NCI-H2196 (cell line): ENCODE results near the gene CLDN15.
A peak's percentile ranks its signal among the peaks of the same experiment; 100 is the strongest.
"Not testable (repeated sequence)": the region's sequence is repeated elsewhere in the genome, so short reads cannot be mapped to it uniquely, and the experiment has no call there.

Experiments used
- DNase-seq: peaks from one replicate; lab custom pipeline; 2025; ENCODE audit not compliant: unreplicated experiment; lab: John Stamatoyannopoulos, UW

CLDN15 gene

GRCh38 chr7:101237206-101238067 is at the start of gene CLDN15:
CLDN15 (minus strand) TSS chr7:101237802; CDS start chr7:101237581, 221 bp downstream.
- no peak for DNase-seq

- no peak for DNase-seq
Measured at GRCh38 chr7:101287032-101287431, 49.4 kb upstream of the CLDN15 start.

DNA sequence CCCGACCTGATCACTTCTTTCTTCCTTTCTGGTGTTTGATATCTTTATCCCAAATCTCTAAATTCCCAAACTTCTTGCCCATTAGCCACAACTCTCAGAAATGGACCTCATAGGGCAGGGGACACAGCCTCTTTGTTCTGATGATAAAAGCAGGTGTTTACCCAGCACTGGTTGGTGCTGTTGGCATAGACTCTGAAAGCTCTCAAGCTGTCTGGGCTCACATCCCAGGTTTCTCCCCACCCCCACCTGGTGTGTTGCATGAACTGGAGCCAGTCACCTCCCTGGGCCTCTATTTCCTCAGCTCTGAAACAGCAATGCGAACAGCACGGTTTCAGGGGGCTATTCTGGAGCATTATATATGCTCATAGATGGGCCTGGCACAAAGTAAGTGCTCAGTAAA is 48.3 kb upstream of the CLDN15 start:
- DNase-seq: peak; percentile 80

DNA sequence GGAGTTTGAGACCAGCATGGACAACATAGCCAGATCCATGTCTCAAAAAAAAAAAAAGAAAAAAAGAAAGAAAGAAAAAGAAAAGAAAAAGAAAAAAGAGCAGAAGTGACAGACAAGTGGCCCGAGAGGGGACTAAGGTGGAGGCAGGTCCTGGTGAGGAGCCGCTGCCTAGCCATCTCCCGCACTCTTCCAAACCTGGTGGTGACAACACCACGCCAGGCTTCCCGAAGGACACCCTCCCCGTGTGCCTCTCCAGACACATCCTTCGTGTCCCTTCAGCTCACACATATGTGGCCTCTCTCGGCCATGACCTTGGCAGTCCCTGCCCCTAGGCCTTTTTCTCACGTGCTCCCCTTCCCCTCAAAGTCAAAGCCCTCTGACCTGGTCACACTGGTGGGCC is 47.6 kb upstream of the CLDN15 start:
- no peak for DNase-seq

GRCh38 chr7:101280912-101281311 is 43.3 kb upstream of the CLDN15 start:
- not testable (repeated sequence) for DNase-seq

DNA sequence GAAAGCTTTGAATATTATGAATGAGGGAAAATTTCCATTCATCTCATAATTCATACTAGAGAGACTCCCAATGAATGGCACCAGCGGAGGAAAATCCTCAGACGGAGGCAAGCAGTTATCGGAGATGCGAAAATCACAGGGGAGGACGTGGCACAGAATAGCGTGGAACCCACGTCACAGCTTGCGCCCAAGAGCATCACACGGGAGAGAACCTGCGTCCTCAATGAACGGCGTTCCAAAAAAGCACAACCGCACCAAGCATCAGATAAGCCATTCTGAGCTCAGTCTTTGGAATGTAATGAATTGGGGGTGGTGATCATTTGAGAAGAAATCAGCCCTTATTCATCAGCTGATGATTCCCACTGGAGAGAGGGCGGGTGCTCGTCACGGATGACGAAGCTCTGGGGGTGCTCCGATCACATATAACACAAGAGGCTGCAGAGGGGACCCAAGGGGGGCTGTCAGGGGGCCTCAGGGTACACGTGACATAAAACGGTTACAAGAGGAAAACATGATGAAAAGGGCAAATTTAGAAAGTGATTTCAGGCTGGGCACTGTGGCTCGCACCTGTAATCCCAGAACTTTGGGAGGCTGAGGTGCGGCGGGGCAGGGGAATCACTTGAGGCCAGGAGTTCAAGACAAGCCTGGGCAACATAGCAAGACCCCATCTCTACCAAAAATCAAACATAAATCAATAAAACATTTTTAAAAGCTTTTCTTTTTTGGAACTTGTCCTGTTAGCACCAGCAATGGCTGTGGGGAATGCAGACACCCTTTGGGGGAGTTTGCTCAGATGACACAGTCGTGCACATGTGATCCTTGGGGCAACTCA is 41.1 kb upstream of the CLDN15 start:
- DNase-seq: no peak

DNA sequence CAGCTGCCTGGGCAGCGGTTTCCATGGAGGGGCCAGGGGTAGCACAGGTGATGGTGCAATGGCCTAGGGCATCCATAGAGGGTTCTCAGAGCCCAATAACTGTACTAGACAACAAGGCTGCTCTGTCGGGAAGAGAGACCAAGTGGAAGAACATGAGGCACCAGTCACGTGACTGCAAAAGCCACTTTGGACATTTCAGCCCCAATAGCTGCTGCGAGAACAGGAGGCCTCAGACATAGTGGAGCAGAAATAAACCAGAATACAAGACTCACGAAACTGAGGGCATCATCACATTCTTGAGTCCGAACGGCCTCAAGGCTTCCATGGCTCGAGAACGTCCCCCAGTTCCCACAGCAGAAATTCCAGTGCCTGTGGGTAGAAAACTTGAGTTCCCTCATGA is 39.6 kb upstream of the CLDN15 start:
- no peak for DNase-seq

DNA sequence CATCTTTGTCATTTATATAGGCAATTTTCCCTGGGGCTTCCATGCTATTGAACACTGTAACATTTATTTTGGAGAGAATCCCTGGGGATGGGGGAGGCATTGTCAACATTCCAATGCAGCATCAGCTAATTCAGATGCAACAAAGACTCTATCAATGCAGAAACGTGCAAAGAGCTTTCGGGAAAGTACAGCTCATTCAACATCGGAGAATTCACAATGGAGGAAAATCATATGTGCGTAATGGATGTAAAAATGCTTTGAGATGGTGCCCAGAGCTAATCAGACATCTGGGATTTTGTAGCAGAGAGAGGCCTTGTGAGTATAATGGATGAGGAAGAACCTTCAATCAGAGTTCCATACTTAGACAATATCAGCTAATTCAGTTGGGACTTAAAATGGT is 35.6 kb upstream of the CLDN15 start:
- no peak for DNase-seq

DNA sequence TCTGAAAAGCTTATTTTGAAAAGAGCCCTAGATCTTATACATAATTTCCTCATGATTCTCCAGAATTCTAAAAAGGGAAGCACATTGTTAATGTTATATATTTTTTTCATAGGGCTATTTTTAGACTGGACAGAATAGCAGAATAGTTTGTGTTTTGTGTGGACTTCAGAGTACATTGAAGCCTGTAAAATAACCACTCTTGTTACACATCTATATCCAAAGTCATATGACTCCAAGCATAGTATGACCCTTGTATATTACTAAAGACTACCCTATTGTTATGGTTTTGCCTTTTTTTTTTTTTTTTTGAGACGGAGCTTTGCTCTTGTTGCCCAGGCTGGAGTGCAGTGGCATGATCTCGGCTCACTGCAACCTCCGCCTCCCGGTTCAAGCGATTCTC is 33.4 kb upstream of the CLDN15 start:
- no peak for DNase-seq

DNA sequence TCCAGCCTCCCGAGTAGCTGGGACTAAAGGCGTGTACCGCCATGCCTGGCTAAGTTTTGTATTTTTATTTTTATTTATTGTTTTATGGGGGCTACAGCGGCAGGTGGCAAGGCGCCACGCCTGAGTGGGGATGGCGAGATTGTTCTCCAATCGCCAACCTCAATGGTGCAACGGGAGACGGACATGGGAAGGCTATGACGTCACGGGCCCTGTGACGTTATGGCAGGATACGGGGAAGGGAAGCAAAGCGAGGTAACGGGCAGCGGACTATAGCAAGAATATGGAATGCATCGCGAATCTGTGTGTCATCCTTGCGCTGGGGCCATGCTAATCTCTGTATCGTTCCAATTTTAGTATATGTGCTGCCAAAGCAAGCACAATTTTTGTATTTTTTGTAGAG is 32.1 kb upstream of the CLDN15 start:
- no peak for DNase-seq

DNA sequence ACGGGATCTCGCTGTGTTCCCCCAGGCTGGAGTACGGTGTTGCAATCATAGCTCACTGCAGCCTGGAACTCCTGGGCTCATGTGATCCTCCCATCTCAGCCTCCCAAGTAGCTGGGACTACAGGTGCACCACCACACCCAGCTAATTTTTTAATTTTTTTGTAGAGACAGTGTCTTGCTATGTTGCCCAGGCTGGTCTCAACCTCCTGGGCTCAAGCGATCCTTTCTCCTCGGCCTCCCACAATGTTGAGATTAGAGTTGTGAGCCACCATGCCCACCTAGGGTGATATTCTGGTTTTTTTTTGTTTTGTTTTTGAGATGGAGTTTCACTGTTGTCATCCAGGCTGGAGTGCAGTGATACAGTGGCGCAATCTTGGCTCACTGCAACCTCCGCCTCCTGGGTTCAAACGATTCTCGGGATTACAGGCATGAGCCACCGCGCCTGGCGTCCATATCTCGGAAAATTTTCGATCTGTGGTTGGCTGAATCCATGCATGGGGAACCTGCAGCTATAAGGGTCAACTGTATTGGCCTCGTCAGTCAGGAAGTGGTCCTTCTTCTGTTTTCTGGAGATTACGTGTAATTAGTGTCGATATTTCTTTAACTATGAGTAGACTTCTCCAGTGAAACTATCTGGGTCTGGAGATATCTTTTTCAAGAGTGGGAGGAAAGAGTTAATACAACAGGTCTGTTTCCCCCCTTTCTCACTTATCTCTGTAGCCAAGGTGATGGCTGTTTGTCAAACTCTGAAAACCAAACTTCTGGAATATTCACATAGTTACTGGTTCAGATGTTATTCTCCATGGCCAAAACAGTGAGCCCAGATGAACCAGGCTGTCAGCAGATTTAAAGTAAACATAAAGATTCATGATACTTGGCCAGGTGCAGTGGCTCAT is 28.3 kb upstream of the CLDN15 start:
- no peak for DNase-seq

GRCh38 chr7:101264102-101264706 is 26.6 kb upstream of the CLDN15 start:
- DNase-seq: not testable (repeated sequence)

DNA sequence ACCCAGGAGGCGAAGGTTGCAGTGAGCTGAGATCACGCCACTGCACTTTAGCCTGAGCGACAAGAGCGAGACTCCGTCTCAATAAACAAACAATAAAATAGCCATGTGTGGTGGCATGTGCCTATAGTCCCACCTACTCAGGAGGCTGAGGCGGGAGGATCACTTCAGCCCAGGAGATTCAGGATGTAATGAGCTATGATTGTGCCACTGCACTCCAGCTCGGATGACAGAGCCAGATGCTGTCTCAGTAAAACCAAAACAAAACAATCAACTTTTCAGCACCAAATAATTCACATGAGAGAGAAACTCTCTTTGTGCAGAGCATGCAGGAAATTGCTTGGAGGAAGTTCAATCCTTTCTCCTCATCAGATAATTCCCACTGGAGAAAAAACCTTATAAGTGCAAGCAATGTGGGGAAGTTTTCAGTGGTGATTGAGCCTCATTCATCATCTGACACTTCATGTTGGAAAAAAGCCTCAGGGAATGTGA is 20.7 kb upstream of the CLDN15 start:
- DNase-seq: no peak

DNA sequence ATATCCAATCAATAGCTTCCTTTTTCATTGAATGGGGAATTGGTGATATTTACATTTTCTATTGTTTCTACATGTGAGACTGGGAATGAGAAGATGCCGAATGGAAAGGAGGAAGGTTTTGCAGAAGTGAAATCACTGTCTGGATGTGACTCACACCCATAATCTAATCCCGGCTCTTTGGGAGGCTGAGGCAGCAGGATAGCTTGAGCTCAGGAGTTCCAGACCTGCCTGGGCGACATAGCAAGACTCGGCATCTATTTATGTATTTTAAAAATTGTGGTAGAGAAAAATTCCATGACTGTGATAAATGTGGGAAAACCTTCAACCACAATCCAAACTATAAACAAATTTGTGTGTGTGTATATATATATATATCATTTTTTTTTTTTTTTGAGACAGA is 18.2 kb upstream of the CLDN15 start:
- no peak for DNase-seq

- not testable (repeated sequence) for DNase-seq
Measured at GRCh38 chr7:101253199-101253598, 15.6 kb upstream of the CLDN15 start.

DNA sequence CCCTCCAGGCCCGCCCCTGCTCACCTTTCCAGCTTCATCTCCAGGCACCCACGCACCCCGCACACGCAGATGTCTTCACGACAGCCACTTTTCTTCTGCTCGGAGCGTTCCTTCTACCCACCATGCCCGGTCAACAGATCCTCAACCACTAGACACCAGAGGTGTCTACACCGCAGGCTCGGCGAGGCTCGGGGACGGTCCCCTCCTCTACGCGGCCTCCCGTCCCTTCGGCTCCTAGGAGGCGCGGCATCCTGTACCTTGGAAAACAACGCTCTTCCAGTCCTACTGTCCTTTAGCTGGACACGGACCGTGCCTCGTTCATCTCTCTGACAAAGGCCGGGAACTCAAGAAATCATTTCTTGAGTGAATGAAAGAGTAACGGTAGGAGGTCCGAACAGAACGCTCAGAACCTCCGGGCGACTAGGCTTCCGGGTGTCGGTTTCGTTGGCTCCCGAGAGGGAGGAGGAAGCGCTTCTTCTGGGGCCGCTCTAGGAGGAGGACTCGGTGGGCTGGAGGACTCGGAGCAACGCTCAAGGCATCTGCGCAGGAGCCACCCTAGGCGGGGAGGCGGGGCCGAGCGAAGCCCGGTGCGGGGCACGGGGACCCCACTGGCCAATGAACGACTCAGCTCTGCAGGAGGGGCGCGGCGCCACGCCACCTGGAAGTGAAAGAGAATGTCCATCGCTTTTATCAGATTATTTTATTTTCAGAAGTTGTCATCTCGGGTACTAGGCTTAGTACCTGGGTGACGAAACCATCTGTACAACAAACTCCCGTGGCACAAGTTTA is 14.5 kb upstream of the CLDN15 start:
- peak; percentile 99 for DNase-seq

DNA sequence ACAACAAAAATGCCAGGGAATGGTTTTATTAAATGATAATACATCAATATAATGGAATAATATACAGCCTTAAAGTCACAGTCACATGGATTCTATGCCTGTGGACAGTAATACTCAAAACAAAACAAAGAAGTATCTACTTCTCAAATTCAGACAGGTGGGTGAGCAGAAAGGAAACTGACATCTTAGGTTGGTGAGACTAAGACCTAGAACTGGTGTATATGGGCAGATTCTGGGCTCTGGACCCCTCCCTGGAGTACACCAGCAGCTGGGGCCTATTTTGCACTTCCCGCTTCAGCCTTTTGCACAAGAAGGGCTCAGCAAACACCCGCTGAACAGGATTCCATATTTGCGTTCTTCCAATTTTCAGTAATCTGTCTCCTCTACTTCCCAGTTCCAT is 12.7 kb upstream of the CLDN15 start:
- no peak for DNase-seq

GRCh38 chr7:101248276-101248675 is 10.7 kb upstream of the CLDN15 start:
- no peak for DNase-seq

DNA sequence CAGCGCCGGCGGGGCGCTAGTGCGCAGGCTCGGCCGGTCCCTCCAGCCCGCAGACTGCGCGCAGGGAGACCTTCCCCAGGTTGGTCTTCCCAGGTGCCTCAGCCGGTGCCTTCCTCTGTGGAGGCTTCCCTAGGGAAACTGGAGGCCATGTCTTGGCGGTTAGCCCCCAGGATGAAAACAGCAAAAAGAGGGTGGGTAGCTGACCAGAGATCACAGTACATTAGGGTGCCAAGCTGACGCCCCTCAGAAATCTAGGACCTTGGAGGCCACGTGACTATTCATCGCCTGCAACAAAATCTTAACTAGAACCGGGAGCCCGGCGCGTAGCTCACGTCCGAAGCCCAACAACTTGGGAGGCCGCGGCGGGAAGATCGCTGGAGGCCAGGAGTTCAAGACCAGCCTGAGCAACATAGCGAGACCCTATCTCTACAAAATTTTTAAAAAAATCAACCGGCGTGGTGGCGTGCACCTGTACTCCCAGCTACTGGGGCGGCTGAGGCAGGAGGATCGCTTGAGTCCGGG is 7.6 kb upstream of the CLDN15 start:
- no peak for DNase-seq
